Fibroblast of gingiva (primary cell): ENCODE results near the gene MUC16.
"Not testable (repeated sequence)": the region's sequence is repeated elsewhere in the genome, so short reads cannot be mapped to it uniquely, and the experiment has no call there.

ENCODE experiments used
- DNase-seq: peaks from one replicate; pipeline ENCODE4 v3.0.0-alpha.2; 2011; ENCODE audit warnings: low read depth

The MUC16 gene

DNA sequence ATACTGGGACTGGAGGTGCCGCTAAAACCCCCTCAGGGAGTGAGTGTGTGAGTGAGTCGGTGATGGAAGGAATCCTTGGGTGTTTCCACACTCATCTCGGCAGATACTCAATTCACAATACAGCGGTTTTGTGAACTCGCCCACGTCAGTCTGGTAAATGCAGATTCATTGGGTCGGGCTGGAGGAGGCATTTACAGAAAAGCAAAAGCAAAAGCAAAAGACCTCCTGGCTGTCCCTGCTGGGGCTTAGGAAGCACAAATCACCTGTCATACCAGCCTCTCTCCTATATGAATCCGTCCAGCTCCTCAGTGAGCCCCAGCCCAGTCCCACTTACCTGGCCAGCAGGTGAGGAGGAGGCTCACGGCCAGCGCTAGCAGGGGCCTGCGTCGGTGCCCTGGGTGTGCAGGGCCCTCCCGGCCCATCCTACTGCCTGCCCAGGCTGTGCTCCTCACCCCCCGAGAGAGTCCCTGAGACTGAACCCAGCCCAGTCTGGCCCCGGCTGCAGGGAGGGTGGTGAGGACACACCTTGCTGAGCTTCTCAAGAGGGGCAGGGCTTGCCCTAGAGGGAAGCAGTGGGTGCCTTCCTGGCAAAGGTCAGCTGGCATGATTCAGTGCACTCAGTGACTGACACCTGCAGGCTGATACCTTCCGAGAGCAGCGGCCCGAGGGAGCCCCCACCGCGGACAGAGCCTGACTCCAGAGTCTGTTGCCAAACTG, at the start of gene MUC16:
Gene MUC16 (minus strand): TSS at position 475 of the 717 bp plus-strand sequence.
- DNase-seq = no peak

DNA sequence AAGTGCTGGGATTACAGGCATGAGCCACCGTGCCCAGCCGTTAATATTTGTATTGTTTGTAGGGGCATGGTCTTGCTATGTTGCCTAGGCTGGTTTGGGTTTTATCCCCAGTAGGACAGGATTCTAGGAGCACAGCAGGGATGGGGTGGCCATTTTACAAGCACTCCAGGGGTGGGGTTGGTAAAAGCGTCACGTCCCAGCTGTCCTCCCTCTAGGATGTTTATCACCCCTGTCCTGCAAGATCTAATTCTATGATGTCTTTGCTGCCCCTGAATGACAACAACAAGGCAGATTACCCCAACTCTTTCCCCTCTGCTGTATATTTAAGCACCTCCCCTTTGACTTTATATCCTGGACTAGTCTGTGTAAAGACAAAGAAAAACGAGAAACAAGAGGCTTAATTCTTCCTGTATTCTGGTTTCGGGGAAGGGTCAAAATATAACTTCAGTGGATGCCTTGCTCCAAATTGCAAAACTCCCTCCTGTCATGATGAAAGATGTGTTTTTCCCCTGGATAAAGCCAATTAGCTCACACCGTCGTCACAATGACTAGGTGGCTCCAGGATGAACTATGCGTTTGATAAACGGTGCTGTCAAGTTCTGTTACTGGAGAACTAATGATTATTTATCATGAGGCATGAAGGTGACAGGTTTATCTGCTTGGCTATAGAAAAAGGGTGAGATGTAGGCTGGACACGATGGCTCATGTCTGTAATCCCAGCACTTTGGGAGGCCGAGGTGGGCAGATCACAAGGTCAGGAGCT, 48.9 kb upstream of the MUC16 start:
- DNase-seq = no peak

DNA sequence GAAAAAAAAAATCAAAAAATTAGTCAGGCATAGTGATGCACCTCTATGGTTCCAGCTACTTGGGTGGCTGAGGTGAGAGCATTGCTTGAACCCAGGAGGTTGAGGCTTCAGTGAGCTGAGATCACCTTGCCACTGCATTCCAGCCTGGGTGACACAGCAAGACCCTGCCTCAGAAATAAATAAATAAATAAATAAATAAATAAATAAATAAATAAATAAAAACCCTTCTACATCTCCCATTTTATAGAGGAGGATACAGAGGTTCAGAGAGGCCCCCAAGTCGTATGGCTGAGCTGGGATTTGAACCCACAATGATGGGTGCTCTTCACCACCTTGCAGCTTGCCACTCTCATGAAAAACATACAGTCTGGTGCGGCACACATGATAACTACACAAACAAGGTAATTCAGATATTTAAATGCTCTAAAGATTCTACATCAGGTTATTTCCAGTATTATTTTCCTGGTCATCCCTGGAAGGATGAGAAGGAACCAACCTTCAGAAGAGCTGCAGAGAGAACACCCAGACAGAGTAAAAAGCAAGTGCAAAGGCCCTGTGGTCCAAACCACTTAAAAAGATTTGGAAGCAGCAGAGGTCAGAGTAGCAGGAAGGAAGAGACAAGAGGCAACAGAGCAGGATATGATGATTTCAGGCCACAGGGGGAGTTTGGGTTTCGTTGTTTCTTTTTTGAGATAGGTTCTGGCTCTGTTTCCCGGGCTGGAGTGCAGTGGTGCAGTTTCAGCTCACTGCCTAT, 47.5 kb upstream of the MUC16 start:
- no peak for DNase-seq

- DNase-seq = not testable (repeated sequence)
Observed at GRCh38 chr19:9056131-9056530, 45.9 kb upstream of the MUC16 start.

DNA sequence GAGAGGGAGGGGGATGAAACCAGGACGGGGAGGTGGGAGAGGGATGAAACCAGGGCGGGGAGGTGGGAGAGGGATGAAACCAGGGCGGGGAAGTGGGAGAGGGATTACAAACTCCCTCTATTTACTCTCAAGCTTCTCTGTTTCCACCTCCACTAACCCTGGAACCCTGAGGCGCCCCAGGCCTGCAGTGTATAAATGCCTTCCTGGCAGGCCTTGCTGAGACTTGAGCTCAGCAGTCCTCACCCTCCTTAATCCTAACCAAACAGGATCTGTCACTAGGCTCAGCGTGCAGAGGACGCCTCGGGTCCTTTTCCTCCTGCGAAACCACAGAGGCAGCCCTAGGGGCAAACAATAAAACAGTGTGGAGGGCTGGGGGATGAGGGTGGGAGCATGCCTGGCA, 44.6 kb upstream of the MUC16 start:
- no peak for DNase-seq

- DNase-seq = no peak
Observed at GRCh38 chr19:9054207-9054606, 44.0 kb upstream of the MUC16 start.

DNA sequence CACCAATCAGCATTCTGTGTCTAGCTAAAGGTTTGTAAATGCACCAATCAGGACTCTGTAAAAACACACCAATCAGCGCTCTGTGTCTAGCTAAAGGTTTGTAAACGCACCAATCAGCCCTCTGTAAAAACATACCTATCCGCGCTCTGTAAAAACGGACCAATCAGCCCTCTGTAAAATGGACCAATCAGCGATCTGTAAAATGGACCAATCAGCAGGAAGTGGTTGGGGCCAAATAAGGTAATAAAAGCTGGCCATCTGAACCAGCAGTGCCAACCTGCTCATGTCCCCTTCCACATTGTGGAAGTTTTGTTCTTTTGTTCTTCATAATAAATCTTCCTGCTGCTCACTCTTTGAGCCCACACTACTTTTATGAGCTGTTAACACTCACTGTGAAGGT, 43.5 kb upstream of the MUC16 start:
- DNase-seq = not testable (repeated sequence)

- no peak for DNase-seq
Observed at GRCh38 chr19:9052894-9053293, 42.7 kb upstream of the MUC16 start.

GRCh38 chr19:9046694-9047093, 36.5 kb upstream of the MUC16 start:
- DNase-seq = no peak

DNA sequence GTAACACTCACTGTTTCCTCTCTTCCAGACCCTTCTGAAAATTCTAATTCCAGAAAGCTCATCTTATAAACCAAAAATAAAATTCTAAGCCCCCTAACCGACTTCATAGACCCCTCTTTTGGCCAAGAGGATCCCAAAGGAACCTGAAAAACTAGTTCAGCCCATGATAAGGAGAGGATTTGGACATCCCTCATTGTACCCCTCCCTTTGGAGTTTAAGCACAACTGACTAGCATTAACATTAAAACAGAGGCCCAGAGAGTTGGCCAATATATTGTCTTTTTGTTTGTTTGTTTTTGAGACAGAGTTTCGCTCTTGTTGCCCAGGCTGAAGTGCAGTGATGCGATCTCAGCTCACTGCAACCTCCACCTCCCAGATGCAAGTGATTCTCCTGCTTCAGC, 34.2 kb upstream of the MUC16 start:
- DNase-seq = no peak

GRCh38 chr19:9043524-9043923, 33.3 kb upstream of the MUC16 start:
- no peak for DNase-seq

GRCh38 chr19:9041023-9041422, 30.8 kb upstream of the MUC16 start:
- no peak for DNase-seq

GRCh38 chr19:9040131-9040530, 29.9 kb upstream of the MUC16 start:
- no peak for DNase-seq

GRCh38 chr19:9039728-9040127, 29.5 kb upstream of the MUC16 start:
- DNase-seq = no peak

- no peak for DNase-seq
Observed at GRCh38 chr19:9037400-9038062, 27.3 kb upstream of the MUC16 start.

GRCh38 chr19:9032136-9032631, 22.0 kb upstream of the MUC16 start:
- DNase-seq = no peak

DNA sequence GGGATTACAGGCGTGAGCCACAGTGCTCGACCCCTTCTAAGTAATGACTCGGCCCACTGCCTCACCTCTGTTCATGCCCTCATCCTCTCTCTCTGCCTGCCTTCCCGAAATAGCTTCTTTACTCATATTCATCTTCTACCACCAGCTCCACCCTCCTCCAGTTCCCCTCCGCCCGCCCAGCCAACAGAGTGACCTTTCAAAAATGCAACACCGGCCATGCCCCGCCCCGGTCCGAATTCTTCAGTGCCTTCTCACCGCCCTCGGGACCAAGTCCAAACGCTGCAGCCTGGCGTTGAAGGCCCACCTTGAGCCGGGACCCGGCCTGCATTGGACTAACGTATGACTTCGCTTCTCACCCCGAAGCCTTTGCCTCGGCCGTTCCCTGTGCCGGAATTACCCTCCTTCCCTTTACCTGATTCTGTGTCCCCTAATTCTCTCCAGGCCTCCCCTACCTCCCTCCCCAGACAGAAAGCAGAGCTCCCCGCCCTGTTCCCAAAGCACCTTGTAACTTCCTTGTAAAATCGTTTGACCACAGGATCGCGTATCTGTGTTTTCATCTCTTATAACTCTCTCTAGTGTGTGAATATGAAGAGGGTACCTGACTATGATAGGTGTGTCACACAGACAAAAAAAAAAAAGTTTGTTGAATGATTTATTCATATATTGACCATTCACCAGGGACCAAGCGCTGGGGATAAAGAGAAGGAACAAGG, 8.1 kb upstream of the MUC16 start:
- DNase-seq = no peak

DNA sequence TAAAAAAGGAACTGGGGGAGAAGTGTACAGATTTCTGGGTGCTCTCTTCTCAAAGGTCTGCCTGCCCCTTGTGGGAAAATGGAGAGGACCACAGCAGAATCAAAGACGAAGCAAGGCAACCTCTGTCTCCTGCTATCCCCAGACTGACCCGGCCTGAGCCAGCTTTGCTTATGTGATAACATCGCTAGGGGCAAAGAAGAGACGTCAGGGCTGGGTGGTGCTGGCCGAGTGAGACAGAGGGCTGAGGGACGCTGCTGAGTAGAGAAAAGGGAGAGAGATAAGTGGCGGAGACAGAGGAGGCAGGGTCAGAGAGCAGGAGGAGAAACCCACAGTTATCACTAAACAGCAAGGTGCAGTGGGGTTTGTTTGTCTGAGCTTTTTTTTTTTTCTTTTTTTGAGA, 4.6 kb upstream of the MUC16 start:
- no peak for DNase-seq

DNA sequence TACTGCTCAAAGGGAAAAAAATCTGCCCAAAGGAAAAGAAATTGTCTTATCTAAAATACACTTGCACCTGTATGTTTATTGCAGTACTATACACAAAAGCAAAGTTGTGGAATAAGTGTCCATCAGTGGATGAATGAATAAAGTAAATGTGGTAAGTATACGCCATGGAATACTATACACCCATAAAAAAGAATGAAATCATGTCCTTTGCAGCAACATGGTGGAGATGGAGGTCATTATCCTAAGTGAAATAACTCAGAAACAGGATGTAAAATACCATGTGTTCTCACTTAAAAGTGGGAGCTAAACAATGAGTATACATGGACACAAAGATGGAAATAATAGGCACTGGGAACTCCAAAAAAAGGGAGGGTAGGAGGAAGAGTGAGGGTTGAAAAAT, 3.8 kb upstream of the MUC16 start:
- DNase-seq = no peak

DNA sequence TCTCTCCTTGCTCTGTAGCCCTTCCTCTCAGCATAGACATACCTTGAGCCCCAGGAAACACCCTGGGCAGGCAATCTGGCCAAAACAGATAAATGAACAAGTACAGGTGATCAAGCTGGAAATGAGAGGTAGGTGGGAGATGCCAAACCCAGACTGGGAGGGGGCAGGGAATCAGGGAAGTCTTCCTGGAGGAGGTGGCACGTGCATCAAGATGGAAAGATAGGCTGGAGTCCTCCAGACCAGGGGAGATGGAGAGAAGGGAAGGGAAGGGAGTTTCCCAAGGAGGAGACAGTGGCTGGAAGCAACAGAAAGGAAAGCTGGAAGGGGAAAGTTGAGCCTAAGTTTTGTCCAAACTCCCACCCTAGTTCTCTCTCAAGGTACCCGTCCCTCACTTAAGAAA, 1.7 kb upstream of the MUC16 start:
- DNase-seq = no peak

DNA sequence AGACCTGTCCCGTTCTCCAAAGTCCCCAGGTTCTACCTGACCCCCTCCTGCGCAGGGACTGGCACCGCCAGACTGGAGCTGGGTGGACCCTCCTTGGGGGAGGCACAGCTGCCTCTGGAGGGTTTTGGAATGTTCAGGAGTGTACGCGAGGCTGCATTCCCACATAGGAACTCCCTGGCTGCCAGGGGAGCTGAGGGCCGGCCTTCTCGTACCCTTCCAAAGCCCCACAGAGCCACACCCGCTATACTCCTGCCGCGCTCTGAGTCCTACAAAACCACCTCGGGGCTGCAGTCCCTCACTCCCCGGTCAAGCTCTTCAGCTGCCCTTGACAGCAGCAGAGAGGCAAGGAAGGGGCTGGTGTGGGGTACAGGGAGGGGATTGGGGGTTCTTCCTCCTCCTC, 484 bp upstream of the MUC16 start:
- DNase-seq = no peak

DNA sequence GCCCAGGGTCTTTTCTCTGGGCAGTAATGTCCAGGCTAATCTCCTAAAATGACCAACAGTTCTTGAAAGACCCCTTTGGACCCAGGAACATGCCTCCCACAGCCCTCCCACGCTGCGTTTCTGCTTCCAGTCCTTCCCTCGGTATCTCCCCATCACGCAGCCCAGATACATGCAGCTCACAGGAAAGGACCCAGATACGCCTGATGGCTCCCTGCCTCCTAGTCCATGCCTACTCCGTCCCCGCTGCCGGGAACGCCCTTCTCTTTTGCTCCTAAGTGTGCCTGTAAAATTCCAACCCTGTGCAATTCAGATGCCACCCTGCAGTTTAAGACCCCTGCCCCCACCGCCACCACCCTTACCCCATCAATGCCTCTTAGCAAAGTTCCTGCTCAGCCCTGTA, 778 bp downstream of the MUC16 start:
- no peak for DNase-seq
